GM19468 (cell line): ENCODE data around the gene HJV.

Source experiments
- ATAC-seq: cut with Tn5 transposase; IDR thresholded peaks from one replicate; pipeline ENCODE4 v1.9.1; 2021; ENCODE audit warnings: mild to moderate bottlenecking, moderate library complexity, moderate number of reproducible peaks; ENCODE audit not compliant: unreplicated experiment; ENCODE audit errors: extremely low read depth

Gene HJV

DNA sequence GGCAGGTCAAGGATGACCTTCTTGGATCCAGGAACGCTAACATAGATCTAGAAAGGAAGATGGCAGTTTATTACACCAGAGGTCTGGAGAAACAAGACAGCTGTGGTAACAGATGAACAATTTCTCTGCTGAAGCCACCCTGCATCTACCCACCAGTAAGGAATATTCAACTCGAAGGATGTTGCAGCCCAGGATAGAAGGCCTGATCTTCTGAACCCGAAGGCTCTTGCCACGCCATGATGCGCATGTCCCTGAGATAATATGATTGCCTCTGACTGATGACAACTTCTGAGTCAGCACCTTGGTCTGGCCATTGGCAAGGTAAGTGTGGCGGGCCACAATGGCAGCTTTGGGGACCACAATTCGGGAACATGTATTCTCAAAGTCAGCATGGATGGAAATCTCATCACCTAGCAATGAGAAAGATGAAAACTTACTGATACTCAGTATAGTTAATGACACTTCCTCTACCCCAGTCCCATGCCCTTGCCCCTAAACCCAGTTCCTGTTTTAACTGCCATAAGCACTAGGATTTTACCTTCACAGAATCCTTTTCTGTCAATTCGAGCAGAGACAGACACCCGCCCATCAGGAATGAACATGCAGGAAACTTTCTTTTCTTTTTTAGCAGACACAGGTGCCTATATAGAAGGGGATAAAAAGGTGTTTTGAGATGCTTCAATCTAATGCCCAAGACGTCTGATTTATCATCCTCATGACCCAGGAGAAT, 27.0 kb downstream of the HJV start:
- no peak for ATAC-seq

GRCh38 chr1:145993618-145994390, 27.7 kb downstream of the HJV start:
- ATAC-seq, result no peak

DNA sequence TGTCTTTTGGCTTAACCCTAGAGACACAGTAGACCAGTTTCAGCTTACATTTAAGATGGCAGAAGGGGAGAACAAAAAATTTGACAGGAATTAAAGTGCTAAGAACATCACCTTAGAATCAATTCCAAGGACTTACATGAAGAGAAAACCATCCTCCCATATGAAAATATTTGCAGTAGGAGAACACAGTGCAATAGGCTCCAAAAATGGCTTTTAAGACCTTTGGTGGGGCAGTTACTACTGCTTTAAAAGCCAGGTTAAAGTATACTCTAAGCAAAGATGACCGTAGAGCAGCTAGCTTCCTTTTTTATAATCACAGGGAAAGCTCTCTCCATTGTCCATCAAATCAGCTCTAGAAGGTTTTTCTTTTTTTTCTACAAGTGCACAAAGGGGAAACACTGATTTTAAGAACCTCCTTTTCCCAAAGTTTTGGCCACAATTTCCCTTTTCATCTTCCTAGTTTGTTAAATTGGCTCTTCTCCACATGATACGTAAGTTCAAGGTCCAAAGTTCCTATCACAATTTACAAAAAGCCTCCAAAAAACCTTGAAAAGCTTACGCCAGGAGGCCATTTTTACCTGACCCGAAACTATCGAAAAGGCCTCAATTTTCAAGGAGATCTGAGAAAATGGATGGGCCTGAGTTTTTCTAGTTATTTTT, 28.4 kb downstream of the HJV start:
- ATAC-seq, result no peak

DNA sequence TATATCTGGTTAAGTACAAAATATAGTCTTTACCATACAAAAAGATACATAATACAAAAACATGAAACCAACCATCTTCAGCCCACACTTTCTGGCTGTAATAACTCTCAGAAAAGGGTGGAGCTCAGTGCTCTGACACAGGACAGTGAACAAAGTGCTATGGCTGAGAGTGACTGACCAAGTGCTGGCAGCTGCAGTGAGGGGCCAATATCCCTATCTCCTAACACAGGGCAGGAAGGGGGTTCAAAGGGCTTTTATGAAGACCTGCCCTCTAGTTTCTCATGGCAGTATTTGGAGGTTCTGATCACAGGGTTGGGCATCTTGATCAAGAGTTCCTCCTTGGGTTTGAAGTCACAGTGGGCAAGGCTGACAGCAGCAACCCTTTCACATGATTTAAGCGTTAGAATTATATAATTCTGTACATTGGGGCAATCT, 29.0 kb downstream of the HJV start:
- ATAC-seq, result no peak

- ATAC-seq, result no peak
These were observed 29.7 kb downstream of the HJV start for GRCh38 chr1:145991735-145992412.

GRCh38 chr1:145990249-145990855, 31.2 kb downstream of the HJV start:
- ATAC-seq, result no peak

- no peak for ATAC-seq
These were observed 32.8 kb downstream of the HJV start for GRCh38 chr1:145988773-145989172.

GRCh38 chr1:145987926-145988325, 33.6 kb downstream of the HJV start:
- no peak for ATAC-seq

DNA sequence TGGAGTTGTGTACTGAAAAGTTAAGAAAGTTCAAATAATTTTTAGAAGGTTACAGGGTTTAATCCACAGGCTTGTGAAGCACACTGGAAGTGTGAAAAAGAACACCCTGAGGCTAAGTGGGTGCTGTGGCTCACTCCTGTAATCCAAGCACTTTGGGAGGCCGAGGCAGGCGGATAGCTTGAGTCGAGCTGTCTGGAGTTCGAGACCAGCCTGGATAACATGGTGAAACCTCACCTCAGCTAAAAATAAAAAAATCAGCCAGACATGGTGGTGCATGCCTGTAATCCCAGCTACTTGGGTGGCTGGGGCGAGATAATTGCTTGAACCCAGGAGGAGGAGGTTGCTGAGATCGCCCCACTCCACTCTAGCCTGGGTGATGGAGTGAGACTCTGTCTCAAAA, 35.0 kb downstream of the HJV start:
- ATAC-seq, result no peak

GRCh38 chr1:145985502-145986439, 35.8 kb downstream of the HJV start:
- no peak for ATAC-seq

GRCh38 chr1:145985129-145985501, 36.4 kb downstream of the HJV start:
- no peak for ATAC-seq

DNA sequence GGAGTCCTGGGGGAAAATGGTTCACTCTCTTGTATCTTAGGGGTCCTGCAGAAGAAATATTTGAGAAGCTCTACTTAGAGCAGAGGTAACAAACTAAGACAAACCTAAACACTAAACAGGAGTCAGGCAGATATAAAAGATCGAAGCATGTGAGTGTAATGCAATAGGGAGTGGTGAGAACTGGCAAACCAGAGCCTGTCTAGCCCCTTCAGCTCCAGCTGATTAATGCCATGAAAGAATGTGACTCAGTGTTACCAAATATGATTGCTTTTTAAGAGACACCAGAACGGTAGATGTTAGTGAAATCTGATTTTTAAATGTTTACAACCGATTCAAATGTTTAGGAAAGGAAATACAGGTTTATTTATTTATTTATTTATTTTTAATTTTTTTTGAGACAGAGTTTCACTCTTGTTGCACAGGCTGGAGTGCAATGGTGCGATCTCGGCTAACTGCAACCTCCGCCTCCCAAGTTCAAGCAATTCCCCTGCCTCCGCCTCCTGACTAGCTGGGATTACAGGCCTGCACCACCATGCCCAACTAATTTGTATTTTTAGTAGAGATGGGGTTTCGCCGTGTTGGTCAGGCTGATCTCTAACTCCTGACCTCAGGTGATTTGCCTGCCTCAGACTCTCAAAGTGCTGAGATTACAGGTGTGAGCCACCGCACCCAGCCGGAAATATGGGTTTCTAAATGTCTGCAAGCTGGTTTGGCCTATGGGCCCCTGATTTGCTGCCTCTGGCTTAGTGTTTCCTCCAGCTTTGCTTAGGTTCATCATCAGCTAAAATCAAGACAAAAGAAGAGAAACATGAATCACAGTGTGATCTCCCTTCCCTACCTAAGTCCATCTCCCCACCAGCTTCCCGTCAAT, 37.3 kb downstream of the HJV start:
- no peak for ATAC-seq

- no peak for ATAC-seq
These were observed 38.3 kb downstream of the HJV start for GRCh38 chr1:145983206-145983675.

GRCh38 chr1:145982010-145982723, 39.4 kb downstream of the HJV start:
- no peak for ATAC-seq

DNA sequence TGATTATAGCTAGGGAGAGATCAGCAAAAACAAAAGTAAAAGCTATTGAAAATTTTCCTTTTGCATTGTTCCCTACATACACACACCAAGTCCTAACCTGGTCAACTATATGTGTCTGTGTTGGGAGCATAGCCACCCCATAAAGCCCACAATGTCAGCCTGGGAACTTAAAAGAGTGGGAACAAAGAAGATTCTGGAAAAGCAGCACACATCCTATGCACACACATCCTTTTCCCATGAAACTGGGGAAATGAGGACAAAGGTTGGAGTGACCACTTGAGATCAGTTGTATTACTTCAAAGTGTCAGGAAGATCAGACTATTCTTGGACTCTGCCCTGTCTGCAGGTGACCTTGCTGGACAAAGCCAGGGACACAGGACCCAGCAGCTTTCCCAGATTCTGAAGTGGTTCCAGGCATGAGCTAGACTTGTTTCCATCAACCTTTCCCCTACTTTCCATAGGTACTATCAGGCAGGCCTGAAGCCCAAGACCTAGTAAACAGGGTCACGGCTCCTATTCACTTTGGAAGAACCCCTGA, 41.0 kb downstream of the HJV start:
- ATAC-seq, result no peak

- no peak for ATAC-seq
These were observed 41.6 kb downstream of the HJV start for GRCh38 chr1:145979746-145980456.
